ENCODE data around the gene OR4D2. TPM values are rescaled to one million over a fixed set of nuclear protein-coding genes. Genes with fewer than 3 reads are reported as not detected.

OR4D2 gene
- total and polyA plus RNA-seq, 2 of the 13 experiments (the other 11 are each of a cell fraction or from before 2014, with no cell fraction given), result not detected

- TF ChIP-seq PAXIP1 (CRISPR knock-in tag; conservative IDR thresholded peaks at IDR 0.05) (peak; percentile 26; the same call in 1 of the 2 replicates), SP5 (CRISPR knock-in tag; IDR thresholded peaks at IDR 0.05; ENCODE audit: borderline replicate concordance, low read depth) (peak; percentile 54; the same call in 1 of the 2 replicates), KAT7 (CRISPR knock-in tag; IDR thresholded peaks at IDR 0.05; ENCODE audit: borderline replicate concordance) (peak; percentile 94), ZFP90 (CRISPR knock-in tag; IDR thresholded peaks at IDR 0.05; ENCODE audit: borderline replicate concordance) (peak; percentile 92), DMTF1 (CRISPR knock-in tag; IDR thresholded peaks at IDR 0.05) (no peak), MIXL1 (CRISPR knock-in tag; IDR thresholded peaks at IDR 0.05) (no peak), RNF2 (conservative IDR thresholded peaks at IDR 0.05; ENCODE audit: low read depth) (peak; percentile 71), HOXD1 (CRISPR knock-in tag; IDR thresholded peaks at IDR 0.05) (peak; percentile 63; the same call in 1 of the 2 replicates), MBNL3 (CRISPR knock-in tag; conservative IDR thresholded peaks at IDR 0.05) (no peak), ZNF430 (CRISPR knock-in tag; IDR thresholded peaks at IDR 0.05) (peak; percentile 83; the same call in 1 of the 2 replicates), SCMH1 (CRISPR knock-in tag; IDR thresholded peaks at IDR 0.05; ENCODE audit: borderline replicate concordance) (no peak), ELK4 (CRISPR knock-in tag; IDR thresholded peaks at IDR 0.05; ENCODE audit: borderline replicate concordance) (no peak), NFIC (IDR thresholded peaks at IDR 0.05; ENCODE audit: low read length) (no peak), ETS1 (CRISPR knock-in tag; IDR thresholded peaks at IDR 0.05) (peak; percentile 17; the same call in 1 of the 2 replicates), ZNF878 (CRISPR knock-in tag; IDR thresholded peaks at IDR 0.05) (no peak), ZBTB49 (CRISPR knock-in tag; IDR thresholded peaks at IDR 0.05; ENCODE audit: borderline replicate concordance) (no peak), ARID2 (CRISPR knock-in tag; IDR thresholded peaks at IDR 0.05; ENCODE audit: borderline replicate concordance) (peak; percentile 65; the same call in 1 of the 2 replicates), BCL6 (CRISPR knock-in tag; IDR thresholded peaks at IDR 0.05) (no peak; the same call in 1 of the 2 replicates), ZNF850 (CRISPR knock-in tag; conservative IDR thresholded peaks at IDR 0.05) (no peak)
Measured at GRCh38 chr17:58219007-58219788, 52.4 kb downstream of the OR4D2 start, which contains the start of gene MKS1 (continued).

Data from HepG2 (cell line).